Neutrophil (primary cell): ENCODE data around the gene SLC27A5.
"Not testable (repeated sequence)": the region's sequence is repeated elsewhere in the genome, so short reads cannot be mapped to it uniquely, and the experiment has no call there.

Experiments used
- H3K27ac ChIP-seq: fragments of 200-600 bp; sonication (generic); 2 replicates; pipeline ENCODE4 v1.5.1; 2016; ENCODE audit warnings: mild to moderate bottlenecking, moderate library complexity
- H3K27me3 ChIP-seq: fragments of 200-600 bp; sonication (generic); 2 replicates; pipeline ENCODE4 v1.6.0; 2016; ENCODE audit warnings: mild to moderate bottlenecking
- H3K36me3 ChIP-seq: fragments of 200-600 bp; sonication (generic); 2 replicates; pipeline ENCODE4 v1.5.1; 2017
- H3K4me1 ChIP-seq, 2 experiments: fragments of 200-600 bp in 1 of 2; sonication (generic) in 1 of 2; 1 replicate in 1 of 2; 2 replicates in 1 of 2; pipeline versions ENCODE4 v1.5.1 to v1.6.1; 2013 to 2016; ENCODE audit warnings: low read depth in 1 of 2, low read length in 1 of 2, mild to moderate bottlenecking in 1 of 2, moderate library complexity in 1 of 2; ENCODE audit not compliant: control insufficient read depth in 1 of 2, insufficient read depth in 1 of 2
- H3K4me3 ChIP-seq, 2 experiments: fragments of 200-600 bp in 1 of 2; sonication (generic) in 1 of 2; 1 replicate in 1 of 2; 2 replicates in 1 of 2; pipeline ENCODE4 v1.5.1; 2013 to 2016; ENCODE audit warnings: low read depth in 1 of 2, low read length in 1 of 2, mild to moderate bottlenecking in 1 of 2, moderate library complexity in 1 of 2
- H3K9me3 ChIP-seq: fragments of 200-600 bp; sonication (generic); 2 replicates; pipeline ENCODE4 v1.5.1; 2016
- TF ChIP-seq, protein P1 (sequence below): fragments of 200-600 bp; sonication (generic); IDR thresholded peaks from 2 replicates; pipeline ENCODE4 v1.5.1; 2016; ENCODE audit warnings: antibody characterized with exemption

Gene SLC27A5

DNA sequence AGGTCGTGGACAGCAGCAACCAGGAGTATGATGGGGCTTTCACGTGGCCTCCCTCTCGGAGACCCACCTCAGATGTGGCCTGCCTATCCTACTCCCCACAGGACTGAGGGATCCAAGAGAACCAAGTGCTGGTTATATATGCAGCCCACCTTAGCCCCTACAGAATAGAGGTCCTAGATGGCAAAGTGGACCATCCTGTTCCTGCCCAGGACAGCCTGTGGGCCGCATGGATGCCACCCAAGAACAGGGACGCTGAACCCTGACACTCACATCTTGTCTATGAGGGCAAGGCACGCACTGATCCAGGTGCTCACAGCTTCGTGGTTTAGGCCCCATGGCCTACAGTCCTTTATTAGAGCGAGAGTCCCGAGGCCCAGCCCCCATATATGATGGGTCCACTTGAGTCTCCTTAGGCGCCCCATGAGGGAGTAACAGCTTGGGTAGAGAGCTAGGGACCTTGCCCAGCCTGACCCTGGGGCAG lies 1.5 kb upstream of the SLC27A5 start:
- H3K27ac ChIP-seq, result peak overlapping the region; percentile 57
- H3K27me3 ChIP-seq, result no peaks in the 10 kb centered on the region
- H3K4me1 ChIP-seq, result peaks cover 15 to 25% of the 10 kb centered on the region in 2 experiments
- H3K4me3 ChIP-seq, result no peak overlapping the region
- peaks cover 32% of the 10 kb centered on the region for H3K36me3 ChIP-seq
- H3K9me3 ChIP-seq, result no peaks in the 10 kb centered on the region
- TF ChIP-seq, protein P1, sequence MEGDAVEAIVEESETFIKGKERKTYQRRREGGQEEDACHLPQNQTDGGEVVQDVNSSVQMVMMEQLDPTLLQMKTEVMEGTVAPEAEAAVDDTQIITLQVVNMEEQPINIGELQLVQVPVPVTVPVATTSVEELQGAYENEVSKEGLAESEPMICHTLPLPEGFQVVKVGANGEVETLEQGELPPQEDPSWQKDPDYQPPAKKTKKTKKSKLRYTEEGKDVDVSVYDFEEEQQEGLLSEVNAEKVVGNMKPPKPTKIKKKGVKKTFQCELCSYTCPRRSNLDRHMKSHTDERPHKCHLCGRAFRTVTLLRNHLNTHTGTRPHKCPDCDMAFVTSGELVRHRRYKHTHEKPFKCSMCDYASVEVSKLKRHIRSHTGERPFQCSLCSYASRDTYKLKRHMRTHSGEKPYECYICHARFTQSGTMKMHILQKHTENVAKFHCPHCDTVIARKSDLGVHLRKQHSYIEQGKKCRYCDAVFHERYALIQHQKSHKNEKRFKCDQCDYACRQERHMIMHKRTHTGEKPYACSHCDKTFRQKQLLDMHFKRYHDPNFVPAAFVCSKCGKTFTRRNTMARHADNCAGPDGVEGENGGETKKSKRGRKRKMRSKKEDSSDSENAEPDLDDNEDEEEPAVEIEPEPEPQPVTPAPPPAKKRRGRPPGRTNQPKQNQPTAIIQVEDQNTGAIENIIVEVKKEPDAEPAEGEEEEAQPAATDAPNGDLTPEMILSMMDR, result no peak

DNA sequence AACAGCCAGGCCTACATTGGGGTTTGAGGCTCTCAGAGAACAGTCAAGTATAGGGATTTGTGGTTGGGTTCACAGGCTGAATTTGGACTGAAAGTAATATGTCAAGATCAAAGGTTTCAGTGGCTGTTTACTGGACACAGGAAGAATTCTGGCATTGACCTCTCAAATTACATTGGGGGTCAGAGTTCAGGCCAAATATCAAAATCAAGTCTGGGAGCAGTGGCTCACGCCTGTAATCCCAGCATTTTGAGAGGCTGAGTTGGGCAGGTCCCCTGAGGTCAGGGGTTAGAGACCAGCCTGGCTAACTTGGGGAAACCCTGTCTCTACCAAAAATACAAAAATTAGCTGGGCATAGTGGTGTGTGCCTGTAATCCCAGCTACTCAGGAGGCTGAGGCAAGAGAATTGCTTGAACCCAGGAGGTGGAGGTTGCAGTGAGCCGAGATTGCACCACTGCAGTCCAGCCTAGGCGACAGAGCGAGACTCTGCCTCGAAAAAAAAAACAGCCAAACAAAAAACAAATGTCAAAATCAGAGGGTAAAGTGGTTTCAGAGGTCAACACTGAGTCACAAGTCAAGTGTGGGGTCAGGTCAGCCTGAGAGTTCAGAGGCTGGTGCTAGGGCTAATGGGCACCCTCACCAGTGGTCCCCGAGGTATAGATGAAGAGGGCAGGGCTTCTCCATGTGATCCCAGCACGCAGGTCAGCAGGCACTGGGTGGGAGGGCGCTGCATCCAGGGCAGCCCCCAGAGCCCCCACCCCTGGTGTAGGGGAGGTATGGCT lies 1.5 kb downstream of the SLC27A5 start:
- Histone ChIP-seq H3K27ac (no peak overlapping the region), H3K27me3 (no peaks in the 10 kb centered on the region), H3K4me3 (no peak overlapping the region), H3K4me1 (peaks cover 11 to 15% of the 10 kb centered on the region in 2 experiments), H3K9me3 (peaks cover 5% of the 10 kb centered on the region), H3K36me3 (peaks cover 12% of the 10 kb centered on the region)
- TF ChIP-seq, protein P1, result no peak

DNA sequence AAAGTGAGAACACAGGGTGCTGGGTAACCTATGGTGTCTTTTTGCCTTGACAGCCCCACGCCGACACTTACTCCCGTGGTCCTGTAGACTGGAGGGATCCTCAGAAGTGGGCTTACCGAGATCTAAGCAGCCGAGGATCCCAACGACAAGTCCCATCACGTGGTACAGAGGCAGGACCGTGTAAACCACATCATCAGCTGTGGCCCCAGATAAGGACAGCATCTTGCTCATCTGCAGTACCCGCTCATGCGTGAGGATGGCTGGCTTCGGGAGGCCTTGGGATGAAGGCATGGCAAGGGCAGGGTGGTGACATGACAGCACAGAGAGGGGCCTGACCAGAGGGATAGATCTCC lies 2.1 kb downstream of the SLC27A5 start:
- peaks cover 10 to 13% of the 10 kb centered on the region in 2 experiments for H3K4me1 ChIP-seq
- H3K27me3 ChIP-seq, result no peaks in the 10 kb centered on the region
- no peak overlapping the region for H3K4me3 ChIP-seq
- H3K27ac ChIP-seq, result no peak overlapping the region
- peaks cover 12% of the 10 kb centered on the region for H3K36me3 ChIP-seq
- H3K9me3 ChIP-seq, result peaks cover 5% of the 10 kb centered on the region
- TF ChIP-seq, protein P1, result no peak

DNA sequence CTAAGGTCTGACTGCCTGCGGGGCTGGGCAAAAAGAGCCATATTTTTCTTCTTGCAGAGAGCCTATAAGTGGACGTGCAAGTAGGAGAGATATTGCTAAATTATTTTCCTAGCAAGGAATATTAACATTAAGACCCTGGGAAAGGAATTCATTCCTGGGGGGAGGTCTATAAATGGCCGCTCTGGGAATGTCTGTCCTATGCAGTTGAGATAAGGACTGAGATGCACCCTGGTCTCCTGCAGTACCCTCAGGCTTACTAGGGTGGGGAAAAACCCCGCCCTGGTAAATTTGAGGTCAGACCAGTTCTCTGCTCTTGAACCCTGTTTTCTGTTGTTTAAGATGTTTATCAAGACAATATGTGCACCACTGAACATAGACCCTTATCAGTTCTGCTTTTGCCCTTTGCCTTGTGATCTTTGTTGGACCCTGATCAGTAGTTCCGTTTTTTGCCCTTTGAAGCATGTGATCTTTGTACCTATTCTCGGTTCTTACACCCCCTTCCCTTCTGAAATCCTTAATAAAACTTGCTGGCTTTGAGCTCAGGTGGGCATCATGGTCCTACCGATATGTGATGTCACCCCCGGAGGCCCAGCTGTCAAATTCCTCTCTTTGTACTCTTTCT lies 4.1 kb downstream of the SLC27A5 start:
- H3K4me1 ChIP-seq, H3K36me3 ChIP-seq, H3K4me3 ChIP-seq, H3K27me3 ChIP-seq, H3K9me3 ChIP-seq, H3K27ac ChIP-seq: not testable (repeated sequence)

DNA sequence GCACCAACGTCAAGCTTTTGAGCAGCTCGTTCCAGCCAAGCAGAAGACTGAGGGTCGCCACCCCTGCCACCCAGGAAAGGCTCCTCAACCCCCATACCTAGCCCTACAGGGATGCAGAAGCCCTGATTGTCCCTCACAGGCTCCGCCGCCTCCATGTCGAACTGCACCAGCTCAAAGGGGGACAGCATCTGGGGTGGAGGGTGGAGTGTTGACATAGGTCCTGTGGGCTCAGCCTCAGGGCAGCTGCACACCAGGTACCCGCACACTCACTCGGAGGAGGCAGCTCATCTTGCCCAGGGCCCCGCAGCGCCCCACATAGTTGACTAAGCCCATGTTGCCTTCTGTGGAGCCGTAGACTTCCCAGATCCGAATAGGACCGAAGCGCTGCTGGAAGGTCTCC lies 11.6 kb downstream of the SLC27A5 start:
- Histone ChIP-seq H3K4me3 (no peak overlapping the region), H3K27ac (no peak overlapping the region)

More for the DNA sequence above, 11.6 kb downstream of the SLC27A5 start:
- TF ChIP-seq, protein P1, result no peak
- H3K27me3 ChIP-seq, result no peaks in the 10 kb centered on the region
- H3K9me3 ChIP-seq, result no peaks in the 10 kb centered on the region
- no peaks in the 10 kb centered on the region for H3K36me3 ChIP-seq
- H3K4me1 ChIP-seq, result peaks cover 11% of the 10 kb centered on the region in 2 experiments
